Memory B cell (primary cell): ENCODE measurements around the gene NOL4.

Source experiments
- ATAC-seq: fragments of 150-1000 bp; cut with Tn5 transposase; 2 replicates; pipeline ENCODE4 v1.10.0; 2021; ENCODE audit warnings: low read depth, mild to moderate bottlenecking, moderate library complexity
- DNase-seq, 2 donors: peaks; one replicate each; pipeline ENCODE4 v3.0.0; 2022; ENCODE audit warnings: low spot score in 2 of 2
- H3K27ac Mint-ChIP-seq: one replicate; pipeline ENCODE4 v1.8.0; 2022; ENCODE audit warnings: mild to moderate bottlenecking, moderate library complexity, mixed read lengths
- H3K27me3 Mint-ChIP-seq: one replicate; pipeline ENCODE4 v1.8.0; 2022; ENCODE audit warnings: mixed read lengths
- H3K36me3 Mint-ChIP-seq: one replicate; pipeline ENCODE4 v1.8.0; 2022; ENCODE audit warnings: mild to moderate bottlenecking, mixed read lengths
- H3K4me1 Mint-ChIP-seq: one replicate; pipeline ENCODE4 v1.8.0; 2022; ENCODE audit warnings: mixed read lengths
- H3K4me3 Mint-ChIP-seq: one replicate; pipeline ENCODE4 v1.8.0; 2022; ENCODE audit warnings: mild to moderate bottlenecking, moderate library complexity, mixed read lengths
- H3K9me3 Mint-ChIP-seq: one replicate; pipeline ENCODE4 v1.8.0; 2022; ENCODE audit warnings: mixed read lengths

Gene NOL4

GRCh38 chr18:34220081-34220815 is 4.5 kb downstream of the NOL4 start:
- DNase-seq, result no peak
- no peak overlapping the region for H3K27ac Mint-ChIP-seq
- no peak overlapping the region for H3K4me3 Mint-ChIP-seq
- H3K4me1 Mint-ChIP-seq, result no peaks in the 10 kb centered on the region
- peaks cover 2% of the 10 kb centered on the region for H3K9me3 Mint-ChIP-seq
- no peak for ATAC-seq
- peaks cover 6% of the 10 kb centered on the region for H3K27me3 Mint-ChIP-seq
- H3K36me3 Mint-ChIP-seq, result no peaks in the 10 kb centered on the region

GRCh38 chr18:34219651-34220050 is 5.1 kb downstream of the NOL4 start:
- no peaks in the 10 kb centered on the region for H3K36me3 Mint-ChIP-seq
- no peak for DNase-seq
- H3K27me3 Mint-ChIP-seq, result peaks cover 5% of the 10 kb centered on the region
- no peak overlapping the region for H3K27ac Mint-ChIP-seq
- no peak for ATAC-seq
- no peaks in the 10 kb centered on the region for H3K4me1 Mint-ChIP-seq
- no peak overlapping the region for H3K4me3 Mint-ChIP-seq
- H3K9me3 Mint-ChIP-seq, result peaks cover 4% of the 10 kb centered on the region

GRCh38 chr18:34212511-34212910 is 12.2 kb downstream of the NOL4 start:
- H3K4me1 Mint-ChIP-seq, result no peaks in the 10 kb centered on the region
- H3K27me3 Mint-ChIP-seq, result no peaks in the 10 kb centered on the region
- H3K4me3 Mint-ChIP-seq, result no peak overlapping the region
- DNase-seq (no peak), ATAC-seq (no peak)
- H3K9me3 Mint-ChIP-seq, result peaks cover 6% of the 10 kb centered on the region
- H3K27ac Mint-ChIP-seq, result no peak overlapping the region
- no peaks in the 10 kb centered on the region for H3K36me3 Mint-ChIP-seq

GRCh38 chr18:34207344-34207851 is 17.3 kb downstream of the NOL4 start:
- no peaks in the 10 kb centered on the region for H3K4me1 Mint-ChIP-seq
- no peaks in the 10 kb centered on the region for H3K36me3 Mint-ChIP-seq
- H3K27ac Mint-ChIP-seq, result no peak overlapping the region
- ATAC-seq (no peak), DNase-seq (no peak)
- H3K9me3 Mint-ChIP-seq, result peaks cover 2% of the 10 kb centered on the region
- H3K27me3 Mint-ChIP-seq, result no peaks in the 10 kb centered on the region
- H3K4me3 Mint-ChIP-seq, result no peak overlapping the region

GRCh38 chr18:34203866-34204265 is 20.8 kb downstream of the NOL4 start:
- Mint-ChIP-seq H3K9me3 (no peaks in the 10 kb centered on the region), H3K4me3 (no peak overlapping the region), H3K27me3 (no peaks in the 10 kb centered on the region), H3K36me3 (no peaks in the 10 kb centered on the region), H3K4me1 (no peaks in the 10 kb centered on the region), H3K27ac (no peak overlapping the region)
- ATAC-seq (no peak), DNase-seq (no peak)

- Mint-ChIP-seq H3K9me3 (peaks cover 1% of the 10 kb centered on the region), H3K36me3 (no peaks in the 10 kb centered on the region)
Measured at GRCh38 chr18:34196256-34196655, 28.5 kb downstream of the NOL4 start.

GRCh38 chr18:34194239-34194638 is 30.5 kb downstream of the NOL4 start:
- Mint-ChIP-seq H3K4me3 (no peak overlapping the region), H3K36me3 (no peaks in the 10 kb centered on the region), H3K9me3 (peaks cover 1% of the 10 kb centered on the region), H3K4me1 (no peaks in the 10 kb centered on the region), H3K27me3 (no peaks in the 10 kb centered on the region), H3K27ac (no peak overlapping the region)
- ATAC-seq, result no peak
- DNase-seq, result no peak

More at GRCh38 chr18:34196256-34196655, 28.5 kb downstream of the NOL4 start:
- no peak for ATAC-seq
- H3K27me3 Mint-ChIP-seq, result no peaks in the 10 kb centered on the region
- no peak overlapping the region for H3K27ac Mint-ChIP-seq
- H3K4me1 Mint-ChIP-seq, result no peaks in the 10 kb centered on the region
- DNase-seq, result no peak
- no peak overlapping the region for H3K4me3 Mint-ChIP-seq

- Mint-ChIP-seq H3K27ac (no peak overlapping the region), H3K9me3 (peaks cover 1% of the 10 kb centered on the region), H3K4me1 (no peaks in the 10 kb centered on the region), H3K36me3 (no peaks in the 10 kb centered on the region), H3K27me3 (no peaks in the 10 kb centered on the region), H3K4me3 (no peak overlapping the region)
- DNase-seq (no peak), ATAC-seq (no peak)
Measured at GRCh38 chr18:34189656-34190435, 34.9 kb downstream of the NOL4 start.
